Stimulated activated CD8-positive, alpha-beta memory T cell treated with anti-CD3 and anti-CD28 coated beads, Interleukin-2, amount 100 ng/mL, for 1 hour (primary cell): ENCODE data around the gene GRID1.
"Not testable (repeated sequence)": the region's sequence is repeated elsewhere in the genome, so short reads cannot be mapped to it uniquely, and the experiment has no call there.

Experiments
- DNase-seq, 2 donors: peaks; one replicate each; pipeline ENCODE4 v3.0.0-alpha.2; 2020; ENCODE audit warnings: low read depth in 2 of 2

The GRID1 gene

DNA sequence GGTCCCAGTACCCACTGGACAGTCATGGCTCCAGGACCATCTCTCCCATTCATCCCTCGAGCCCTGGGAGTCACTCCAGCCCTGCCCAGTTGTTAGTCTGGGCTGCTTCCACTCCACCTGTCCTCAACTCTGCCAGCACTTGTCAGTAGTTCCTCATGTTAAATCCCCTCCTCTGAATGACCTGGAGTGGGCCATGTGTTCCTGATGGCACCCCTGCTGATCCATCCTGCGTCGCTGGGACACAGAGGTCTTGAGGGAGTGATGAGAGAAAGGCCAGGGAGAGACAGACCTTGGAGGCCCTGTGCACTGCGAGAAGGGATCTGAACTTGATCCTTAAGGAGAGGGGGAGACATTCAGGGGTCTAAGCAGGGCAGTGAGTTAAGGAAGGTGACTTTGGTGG, 174.9 kb downstream of the GRID1 start:
- no peak for DNase-seq

DNA sequence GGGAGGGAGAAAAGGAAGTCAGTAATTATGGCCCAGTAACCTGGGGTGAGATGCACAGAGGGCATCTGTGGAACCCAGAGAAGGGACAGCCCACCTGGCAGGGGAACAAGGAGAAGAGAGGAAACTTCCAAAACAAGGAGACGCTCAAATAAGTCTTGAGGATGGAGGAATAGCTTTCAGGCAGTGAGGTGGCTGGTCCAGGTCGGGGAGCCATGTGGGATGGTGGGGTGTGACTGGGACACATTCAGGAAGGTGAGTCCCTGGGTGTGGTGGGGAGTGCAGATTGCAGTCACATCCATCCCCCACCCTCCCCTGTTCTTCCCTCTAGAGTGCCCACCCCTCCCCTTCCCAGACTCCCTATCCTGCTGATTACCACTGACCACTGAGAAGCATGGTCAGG, 175.4 kb downstream of the GRID1 start:
- DNase-seq: no peak

DNA sequence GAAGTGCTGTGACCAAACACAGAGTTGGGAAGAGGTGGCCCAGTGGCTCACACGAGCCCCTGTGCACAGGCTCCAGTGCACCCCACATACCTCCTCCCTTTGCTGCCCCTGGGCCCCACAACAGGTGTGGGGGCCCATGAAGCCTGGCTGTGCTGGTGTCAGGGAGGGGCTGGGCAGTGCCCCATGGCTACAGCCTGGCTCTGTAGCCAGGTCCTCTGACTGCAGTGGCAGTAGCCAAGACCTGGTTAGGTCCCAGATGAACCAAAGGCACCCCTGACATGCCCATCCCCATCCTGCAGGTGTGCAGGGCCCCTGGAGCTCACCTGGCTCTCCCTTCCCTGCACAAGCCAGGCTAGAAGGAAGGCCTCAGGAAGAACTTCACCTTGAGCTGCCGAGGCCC, 176.3 kb downstream of the GRID1 start:
- no peak for DNase-seq

DNA sequence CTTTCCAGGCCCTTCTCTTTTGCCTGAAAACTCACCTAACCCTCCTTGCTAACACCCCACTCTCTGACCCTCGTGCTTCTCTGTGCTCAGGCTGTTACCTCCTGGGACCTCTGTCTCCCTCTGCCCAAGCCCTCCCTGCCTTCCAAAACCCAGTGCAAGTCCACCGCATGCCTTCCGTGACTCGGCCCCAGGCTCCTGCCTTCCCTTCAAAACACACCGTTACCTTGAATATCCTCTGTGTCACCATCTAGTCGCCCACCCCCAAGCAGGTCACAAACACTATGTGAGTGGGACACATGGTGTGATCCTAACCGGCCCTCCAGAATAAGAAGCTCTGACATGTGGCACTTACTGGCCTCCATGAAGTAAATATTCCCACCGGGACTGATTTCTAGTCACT, 176.7 kb downstream of the GRID1 start:
- no peak for DNase-seq

DNA sequence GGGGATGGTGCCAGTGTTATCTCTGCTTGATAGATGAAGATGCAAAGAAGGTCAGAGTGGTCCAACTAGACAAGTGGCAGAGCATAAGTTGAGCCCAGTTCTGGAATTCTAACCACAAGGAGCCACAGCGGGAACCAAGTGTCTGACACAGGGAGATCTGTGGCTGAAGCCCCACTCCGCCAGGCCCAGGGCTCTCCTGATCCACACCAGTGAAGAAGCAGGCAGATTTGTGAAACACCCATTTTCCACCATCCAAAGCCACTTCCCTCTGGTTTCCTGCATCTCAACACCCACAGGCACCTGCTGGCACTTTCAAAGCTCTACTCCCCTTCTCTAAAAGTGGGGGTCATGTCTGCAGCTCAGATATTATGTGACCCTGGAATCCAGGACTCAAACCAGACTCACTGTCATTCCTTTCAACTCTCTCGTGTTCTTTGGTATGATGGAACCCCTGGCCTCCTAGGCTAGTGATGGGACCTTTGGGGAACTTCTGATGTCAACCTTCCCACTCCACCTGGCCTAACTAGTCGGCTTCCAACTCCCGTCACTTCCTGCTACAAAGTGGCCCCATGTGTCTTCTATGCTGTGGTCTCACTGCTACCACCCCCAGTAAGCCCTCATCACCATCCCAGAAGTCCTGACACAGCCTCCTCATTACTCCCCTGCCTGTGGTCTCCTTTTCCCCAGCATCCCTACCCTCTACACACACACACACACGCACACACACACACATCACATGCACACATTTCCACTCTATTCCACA, 177.6 kb downstream of the GRID1 start:
- no peak for DNase-seq

DNA sequence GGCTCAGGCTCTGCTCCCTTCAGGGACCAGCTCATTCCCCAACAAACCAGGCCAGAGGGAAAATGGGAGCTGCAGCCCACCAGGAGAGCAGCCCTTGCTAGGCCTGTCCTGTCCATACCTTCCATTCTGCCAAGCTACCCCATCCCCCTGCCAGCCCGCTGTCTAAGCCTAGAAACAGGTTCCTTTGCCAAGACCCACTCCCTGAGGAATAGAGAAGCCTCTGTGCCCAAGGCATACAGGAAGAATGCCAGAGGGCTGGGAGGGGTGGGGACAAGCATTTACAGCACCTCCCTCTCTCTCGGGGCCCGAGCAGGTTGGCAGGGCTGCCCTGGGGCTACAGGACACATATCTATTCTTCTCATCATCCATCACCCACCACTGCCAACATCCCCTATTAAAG, 178.3 kb downstream of the GRID1 start:
- no peak for DNase-seq

DNA sequence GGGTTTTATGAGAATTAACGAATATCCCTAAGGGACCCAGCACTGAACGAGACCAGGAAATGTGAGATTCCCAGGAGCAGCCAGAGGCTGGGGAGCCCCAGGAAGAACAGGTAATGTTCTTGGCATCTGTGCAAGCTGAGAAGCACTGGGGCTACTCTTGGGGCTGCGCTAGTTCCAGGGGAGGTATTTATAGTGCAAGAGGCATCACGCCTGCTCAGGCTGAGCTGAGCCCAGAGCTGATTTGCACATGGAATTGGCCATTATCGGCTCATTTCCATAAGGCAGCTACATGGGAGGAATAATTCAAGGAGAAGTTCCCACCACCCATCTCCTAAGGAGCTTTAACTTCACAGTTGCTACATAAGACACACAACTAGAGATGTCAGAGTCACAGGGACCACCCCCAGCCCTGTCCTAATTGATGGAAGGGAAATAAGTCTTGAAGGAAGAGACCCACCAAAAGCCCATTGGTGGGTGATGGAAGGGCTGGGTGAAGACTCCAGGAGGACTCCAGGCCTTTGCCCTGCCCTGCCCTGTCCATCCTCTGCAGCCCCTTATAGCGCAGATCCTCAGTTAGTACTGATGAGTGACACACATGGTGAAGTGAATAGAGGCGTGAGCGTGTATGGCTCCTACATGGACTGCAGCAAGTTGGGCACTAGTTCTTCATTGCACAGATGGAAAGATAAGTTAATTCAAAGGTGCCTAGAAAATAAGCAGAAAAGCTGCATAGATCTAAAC, 178.9 kb downstream of the GRID1 start:
- DNase-seq: no peak

DNA sequence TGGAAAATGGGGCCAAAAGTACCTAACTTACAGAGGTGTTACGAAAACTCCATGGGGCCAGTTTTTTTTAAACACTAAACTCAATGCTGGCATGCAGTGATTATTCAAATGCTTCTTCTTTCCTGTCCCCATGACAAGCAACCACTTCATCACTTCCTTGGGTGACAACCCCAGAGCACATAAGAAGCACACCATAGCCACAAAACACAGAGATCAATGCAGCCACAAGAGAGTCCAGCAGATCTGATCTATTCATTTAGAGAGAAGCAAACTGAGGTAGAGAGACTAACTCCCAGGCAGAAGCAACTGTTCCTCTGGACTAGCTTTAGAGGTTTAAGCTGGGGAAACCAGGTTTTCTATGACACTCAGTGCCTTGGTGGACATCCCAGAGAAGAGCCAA, 180.0 kb downstream of the GRID1 start:
- DNase-seq: no peak

DNA sequence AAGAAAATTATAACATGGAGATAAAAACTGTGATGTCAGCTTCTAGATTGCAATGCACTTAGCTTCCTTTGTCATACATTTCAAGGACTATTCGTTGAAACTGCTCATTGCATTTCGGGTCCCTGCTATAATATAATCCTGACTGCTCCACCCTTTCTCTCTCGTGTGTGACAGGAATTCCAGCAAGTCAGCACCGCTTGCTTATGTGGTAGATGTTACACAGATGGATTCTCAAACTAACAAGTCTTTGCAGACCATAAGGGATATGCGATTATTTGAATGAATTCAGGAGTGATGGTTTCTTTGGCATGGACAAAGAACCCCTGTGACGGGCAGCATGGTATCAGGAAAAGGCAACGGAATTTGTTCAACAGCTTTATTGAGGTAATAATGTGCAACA, 184.0 kb downstream of the GRID1 start:
- DNase-seq: no peak

DNA sequence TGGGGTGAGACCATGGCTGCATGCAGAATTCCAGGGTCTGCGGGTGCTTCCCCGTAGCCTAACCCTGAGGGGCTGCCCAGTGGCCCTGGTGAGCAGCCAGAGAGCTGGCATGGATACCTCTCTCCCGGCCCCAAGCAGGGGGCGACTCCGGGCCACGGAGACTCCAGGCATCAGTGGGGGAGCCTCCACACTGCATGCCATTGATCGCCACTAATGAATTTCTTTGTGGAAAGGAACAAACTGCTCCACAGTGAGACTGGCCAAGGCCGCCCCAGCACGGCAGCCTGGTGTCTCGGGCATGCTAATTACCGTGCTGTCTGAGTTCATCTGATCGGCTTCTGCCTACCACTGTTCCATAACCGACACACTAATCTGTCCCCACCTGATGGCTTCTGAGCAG, 184.4 kb downstream of the GRID1 start:
- no peak for DNase-seq

DNA sequence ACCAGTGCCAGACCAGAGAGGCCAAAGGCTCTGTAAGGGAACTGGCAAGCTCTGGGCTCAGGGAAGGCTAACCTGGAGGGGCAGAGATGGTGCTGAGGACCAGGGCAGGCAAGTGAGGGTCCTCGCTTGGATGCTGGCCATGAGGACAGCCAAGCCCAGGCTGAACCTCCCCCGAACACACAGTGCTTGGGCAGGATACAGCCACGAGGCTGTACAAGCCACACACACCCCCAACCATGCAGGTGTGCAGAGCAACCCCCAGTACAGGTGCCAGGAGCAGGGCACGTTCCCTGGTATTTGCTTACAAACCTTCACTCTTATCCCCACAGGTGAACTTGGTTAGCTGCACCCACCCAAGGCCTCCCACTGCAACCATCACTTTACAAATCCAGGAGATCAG, 185.7 kb downstream of the GRID1 start:
- DNase-seq: no peak

DNA sequence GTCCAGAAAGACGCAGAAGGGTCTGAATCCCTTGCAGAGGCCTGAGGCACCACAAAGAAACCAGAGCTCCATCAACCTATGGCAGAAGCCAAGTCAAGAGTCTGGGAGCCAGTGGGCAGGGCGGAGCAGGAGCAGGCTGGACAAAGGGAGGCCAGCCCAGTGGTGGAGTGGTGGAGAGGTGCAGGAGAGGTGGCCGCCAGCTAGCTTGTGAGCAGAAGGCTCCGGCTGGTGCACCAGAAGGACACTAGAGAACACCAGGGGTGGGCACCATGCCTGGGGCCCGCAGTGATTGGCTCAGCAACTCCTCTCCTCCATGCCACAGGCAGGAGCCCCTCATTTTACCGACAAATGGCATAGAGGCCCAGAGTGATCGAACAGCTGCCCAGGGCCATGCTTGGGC, 186.6 kb downstream of the GRID1 start:
- no peak for DNase-seq

DNA sequence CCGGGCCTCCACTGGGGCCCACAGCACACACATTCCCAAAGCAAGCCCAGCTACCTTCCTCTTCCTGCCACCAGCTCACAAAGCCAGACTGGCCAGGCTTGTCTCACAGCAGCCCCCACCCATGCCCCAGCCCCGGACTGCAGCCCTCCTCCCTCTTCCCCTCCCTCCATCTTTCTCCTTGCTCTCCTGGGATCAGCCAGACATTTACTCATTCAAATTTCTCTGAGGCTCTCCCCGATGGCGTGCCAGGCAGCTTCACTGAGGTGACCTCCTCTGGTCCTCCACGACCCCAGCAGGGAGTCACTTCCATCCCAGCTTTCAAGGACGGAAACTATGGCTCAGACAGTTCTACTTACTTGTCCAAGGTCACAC, 187.5 kb downstream of the GRID1 start:
- DNase-seq: no peak

DNA sequence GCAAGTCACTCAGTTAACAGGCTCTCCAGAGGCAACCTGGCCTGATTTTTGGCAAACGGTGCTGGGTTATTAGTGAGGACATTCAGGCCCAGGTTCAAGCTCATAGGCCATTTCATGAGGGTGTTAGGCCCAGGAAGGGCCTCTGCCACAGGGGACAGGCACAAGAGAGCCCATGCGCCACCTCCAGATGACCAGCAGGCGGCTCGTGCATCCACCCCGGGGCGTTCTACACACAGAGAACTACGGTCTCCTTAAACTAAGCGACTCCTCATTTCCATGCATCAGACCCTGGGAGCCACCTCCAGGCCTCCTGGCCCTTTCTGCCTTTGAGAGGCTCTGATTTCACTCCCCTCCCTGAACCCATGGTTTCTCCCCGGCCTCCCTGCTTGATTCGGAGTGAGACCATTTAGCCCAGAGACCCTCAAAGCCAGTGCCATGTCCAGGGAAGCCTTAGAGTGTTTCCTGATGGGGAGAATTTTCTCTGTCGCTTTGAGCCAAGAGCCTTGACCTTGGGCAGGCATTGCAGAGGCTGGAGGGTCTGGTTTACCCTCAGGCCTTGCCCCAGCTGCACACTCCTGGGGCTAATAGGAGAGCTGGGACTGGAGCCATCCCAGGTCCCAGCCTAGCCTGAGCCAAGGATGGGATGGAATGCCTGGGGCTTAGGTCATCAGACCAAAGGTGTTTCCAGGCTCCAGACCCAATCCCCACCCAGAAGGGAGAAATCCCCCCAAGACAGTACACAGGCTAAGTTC, 188.0 kb downstream of the GRID1 start:
- DNase-seq: no peak

DNA sequence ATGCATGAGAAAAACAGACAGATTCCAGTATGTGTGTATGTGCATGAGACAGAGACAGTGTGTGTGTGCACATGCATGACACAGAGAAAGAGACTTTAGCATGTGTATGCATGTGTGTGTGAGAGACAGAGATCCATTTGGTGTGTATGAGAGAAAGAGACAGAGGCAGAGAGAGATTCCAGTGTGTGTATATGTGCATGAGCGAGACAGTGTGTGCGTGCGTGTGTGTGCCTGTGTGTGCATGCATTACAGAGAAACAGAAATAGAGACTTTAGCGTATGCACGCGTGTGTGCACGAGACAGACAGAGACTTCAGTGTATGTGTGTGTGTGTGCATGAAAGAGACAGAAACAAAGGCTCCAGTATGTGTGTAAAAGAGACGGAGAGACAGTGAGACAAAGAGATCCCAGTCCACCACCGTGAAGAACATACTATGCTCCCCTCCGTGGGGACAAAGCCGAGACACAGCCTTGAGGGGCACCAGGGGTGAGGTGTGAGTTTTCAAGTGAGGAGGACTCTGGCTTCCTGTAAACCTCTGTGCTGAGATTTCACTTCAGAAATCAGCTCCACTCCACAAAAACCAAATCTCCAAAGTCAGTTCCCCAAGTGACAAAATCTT, 188.9 kb downstream of the GRID1 start:
- DNase-seq: no peak

DNA sequence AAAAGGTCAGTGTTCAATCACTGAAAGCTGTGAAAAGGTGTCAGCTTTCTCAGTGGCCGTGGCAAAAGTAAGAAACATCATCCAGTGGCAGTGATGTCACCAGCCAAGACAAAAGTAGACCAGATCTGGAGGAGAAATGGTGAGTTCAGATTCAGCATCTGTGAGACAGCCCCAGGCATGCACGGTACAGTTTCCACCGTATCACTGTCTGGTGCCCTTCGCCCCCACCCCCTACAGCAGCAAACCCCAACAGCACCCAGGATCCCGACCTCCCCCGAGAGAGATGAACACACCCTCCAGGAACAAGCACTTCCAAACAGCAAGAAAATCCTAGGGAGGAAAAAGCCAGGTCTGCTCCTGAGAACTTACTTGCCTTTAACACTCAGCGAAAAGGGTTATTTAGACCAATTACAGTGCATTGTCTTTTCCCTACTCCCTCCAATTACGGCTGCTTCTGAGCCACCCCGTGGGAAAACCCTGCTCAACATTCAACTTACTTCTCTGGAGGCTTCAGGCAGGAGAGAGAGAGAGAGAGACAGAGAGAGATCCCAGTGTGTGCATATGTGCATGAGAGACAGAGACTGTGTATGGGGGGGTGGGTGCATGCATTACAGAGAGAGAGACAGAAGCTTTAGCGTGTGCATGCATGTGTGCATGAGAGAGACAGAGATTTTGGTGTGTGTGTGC, 189.6 kb downstream of the GRID1 start:
- no peak for DNase-seq

DNA sequence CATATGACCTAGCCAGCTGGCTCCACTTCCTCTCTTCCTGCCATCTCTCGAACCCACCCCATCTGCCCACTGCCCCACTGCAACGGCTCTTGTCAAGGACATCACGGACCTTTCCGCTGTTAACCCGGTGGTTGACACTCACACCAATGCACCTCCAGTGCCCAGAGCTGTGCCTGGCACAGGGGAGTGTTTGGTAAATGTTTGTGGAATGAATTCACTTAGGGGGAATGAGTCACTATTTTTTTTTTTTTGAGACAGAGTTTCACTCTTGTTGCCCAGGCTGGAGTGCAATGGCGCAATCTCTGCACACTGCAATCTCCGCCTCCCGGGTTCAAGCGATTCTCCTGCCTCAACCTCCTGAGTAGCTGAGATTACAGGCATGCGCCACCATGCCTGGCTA, 191.1 kb downstream of the GRID1 start:
- DNase-seq: not testable (repeated sequence)

DNA sequence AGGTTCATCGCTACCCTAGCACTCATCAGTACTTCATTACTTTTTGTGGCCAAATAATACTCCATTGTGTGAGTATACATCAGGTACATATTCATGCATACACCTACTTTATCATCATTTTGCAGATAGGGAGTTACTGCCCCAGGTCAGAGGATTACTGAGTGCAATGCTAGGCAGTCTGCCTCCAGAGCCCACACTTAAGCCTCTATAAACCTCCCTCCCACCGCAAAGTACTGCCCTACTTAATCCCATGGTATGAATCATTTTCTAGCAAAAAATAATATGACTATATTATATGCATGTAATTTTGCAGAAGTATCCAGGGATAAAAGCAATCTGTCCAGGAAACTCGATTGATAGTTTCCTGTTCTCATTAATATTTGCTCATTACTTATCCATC, 194.3 kb downstream of the GRID1 start:
- DNase-seq: no peak

DNA sequence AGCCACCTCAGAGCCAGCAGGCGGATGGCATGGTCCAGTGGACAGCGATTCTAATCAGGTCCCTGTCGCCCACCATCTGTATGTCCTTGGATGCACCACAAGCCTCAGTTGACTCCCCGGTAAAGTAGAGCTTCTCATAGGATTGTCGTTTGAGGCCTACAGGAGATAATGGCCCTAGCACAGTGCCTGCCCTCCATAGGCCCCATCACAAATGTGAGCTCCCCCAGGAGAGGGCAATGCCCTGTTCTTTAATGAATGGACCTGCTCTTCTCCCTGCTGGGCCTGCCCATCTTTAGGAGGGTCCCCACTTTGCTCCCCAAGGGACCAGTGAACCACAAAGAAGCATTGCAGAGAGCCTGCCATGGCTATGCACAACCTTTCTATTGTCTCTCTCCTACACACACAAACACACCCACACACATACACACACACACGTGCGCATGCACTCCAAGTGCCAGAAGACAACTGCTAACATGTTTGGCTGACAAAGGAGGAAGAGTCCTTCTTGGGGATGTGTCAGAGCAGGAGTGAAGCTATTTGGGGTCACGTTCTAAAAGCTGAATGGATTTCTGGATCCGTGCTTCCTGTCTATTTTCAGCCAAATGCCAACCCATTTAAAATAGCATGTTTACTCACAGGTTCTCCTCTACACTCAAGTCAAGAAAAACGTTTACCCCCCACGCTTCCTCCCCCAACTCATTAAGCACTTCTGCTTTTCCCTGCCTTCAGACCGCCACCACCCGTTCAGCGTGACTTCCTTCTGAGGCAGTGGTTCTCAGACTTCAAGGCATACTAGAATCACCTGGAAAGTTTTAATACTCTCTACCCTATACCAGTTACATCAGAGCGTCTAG, 196.1 kb downstream of the GRID1 start:
- DNase-seq: no peak

DNA sequence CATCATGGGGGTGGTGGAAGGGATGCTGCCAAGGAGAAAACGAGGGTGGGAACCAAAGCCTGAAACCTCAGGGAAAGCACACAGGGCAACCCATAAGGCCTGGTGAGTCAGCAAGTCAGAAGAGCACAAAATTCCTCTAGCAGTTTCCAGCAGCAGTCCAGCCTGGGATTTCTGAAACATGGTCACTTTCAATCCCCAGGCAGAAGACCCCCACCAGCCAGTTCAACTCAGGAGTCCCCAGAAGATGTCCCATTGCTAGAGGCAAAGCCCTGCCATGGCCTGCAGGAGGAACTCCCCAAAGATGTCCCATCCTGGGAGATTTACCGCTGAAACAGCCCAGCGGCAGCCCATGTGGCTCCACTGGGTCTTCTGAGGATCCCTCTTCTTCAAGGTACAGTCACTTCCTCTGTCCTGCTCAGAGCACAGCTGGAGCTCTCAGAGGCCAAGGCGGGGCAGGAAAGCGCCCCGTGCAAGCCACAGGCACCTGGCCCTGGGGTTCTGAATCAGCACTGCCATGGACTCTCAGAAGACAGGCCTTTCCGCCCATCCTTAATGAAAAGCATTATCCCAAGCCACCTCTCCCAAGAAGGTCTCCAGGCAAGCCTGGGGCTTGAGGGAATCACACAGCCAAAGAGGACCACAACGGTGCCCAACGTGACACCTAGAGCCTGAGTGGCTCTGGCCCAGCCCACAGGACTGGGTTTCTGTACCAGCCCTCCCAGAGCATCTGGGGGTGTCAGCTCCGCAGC, 196.9 kb downstream of the GRID1 start:
- DNase-seq: no peak
